Liver (tissue), 9 donors: Measurements from ENCODE around the gene MYO5C. TPM values are rescaled to one million over a fixed set of nuclear protein-coding genes. Genes with fewer than 3 reads are reported as not detected.

ENCODE experiments used
- DNase-seq: peaks from one replicate; pipeline ENCODE4 v3.0.0-alpha.2; 2017; ENCODE audit warnings: low spot score
- H3K27ac ChIP-seq, 2 donors: one replicate each; pipeline ENCODE4 v1.7.0; 2013; ENCODE audit warnings: inconsistent platforms in 2 of 2, low read length in 2 of 2, control low read depth in 1 of 2, low read depth in 1 of 2, mild to moderate bottlenecking in 1 of 2
- H3K27me3 ChIP-seq, 4 donors: one replicate each; pipeline versions ENCODE4 v1.6.1 to v1.7.0; 2013; ENCODE audit warnings: low read length in 3 of 4, inconsistent platforms in 1 of 4, mild to moderate bottlenecking in 1 of 4, moderate library complexity in 1 of 4; ENCODE audit not compliant: control insufficient read depth in 4 of 4, insufficient read depth in 4 of 4
- H3K36me3 ChIP-seq, 4 donors: one replicate each; pipeline versions ENCODE4 v1.6.1 to v1.7.0; 2013; ENCODE audit warnings: low read length in 3 of 4, mild to moderate bottlenecking in 3 of 4, low read depth in 1 of 4, moderate library complexity in 1 of 4; ENCODE audit not compliant: control insufficient read depth in 4 of 4, insufficient read depth in 3 of 4
- H3K4me1 ChIP-seq, 4 donors: one replicate each; pipeline versions ENCODE4 v1.6.1 to v1.7.0; 2013; ENCODE audit warnings: low read length in 3 of 4, mild to moderate bottlenecking in 3 of 4, moderate library complexity in 1 of 4; ENCODE audit not compliant: control insufficient read depth in 4 of 4, insufficient read depth in 4 of 4
- H3K4me3 ChIP-seq, 3 donors: one replicate each; pipeline versions ENCODE4 v1.6.1 to v1.7.0; 2013; ENCODE audit warnings: low read length in 3 of 3, control low read depth in 1 of 3, low read depth in 1 of 3, mild to moderate bottlenecking in 1 of 3
- H3K9ac ChIP-seq, 2 donors: one replicate each; pipeline ENCODE4 v1.7.0; 2013; ENCODE audit warnings: low read length in 2 of 2, mild to moderate bottlenecking in 2 of 2, moderate library complexity in 2 of 2, control low read depth in 1 of 2, low read depth in 1 of 2
- H3K9me3 ChIP-seq, 4 donors: one replicate each; pipeline versions ENCODE4 v1.6.1 to v1.7.0; 2013; ENCODE audit warnings: low read length in 3 of 4; ENCODE audit not compliant: control insufficient read depth in 4 of 4
- ATF3 ChIP-seq: IDR thresholded peaks from 2 replicates; pipeline ENCODE4 v1.6.1; 2016; ENCODE audit warnings: antibody characterized with exemption
- CTCF ChIP-seq: fragments of 150-350 bp; IDR thresholded peaks from 2 replicates; pipeline ENCODE4 v1.5.1; 2017; ENCODE audit warnings: improper control_type of control experiment, low read depth, low read length; ENCODE audit not compliant: missing input control
- EGR1 ChIP-seq, 2 donors: IDR thresholded peaks; 2 replicates each; pipeline ENCODE4 v1.6.1; 2016 to 2018; ENCODE audit warnings: antibody characterized with exemption in 2 of 2, low read depth in 2 of 2
- FOXA1 ChIP-seq: IDR thresholded peaks from 2 replicates; pipeline ENCODE4 v1.6.1; 2016; ENCODE audit warnings: antibody characterized with exemption
- FOXA2 ChIP-seq: IDR thresholded peaks from 2 replicates; pipeline ENCODE4 v1.6.1; 2016; ENCODE audit warnings: antibody characterized with exemption
- HNF4A ChIP-seq, 2 donors: conservative IDR thresholded peaks; 2 replicates each; pipeline ENCODE4 v1.6.1; 2016; ENCODE audit warnings: antibody characterized with exemption in 2 of 2, mild to moderate bottlenecking in 2 of 2
- JUND ChIP-seq, 2 donors: IDR thresholded peaks; 2 replicates each; pipeline ENCODE4 v1.6.1; 2016; ENCODE audit warnings: antibody characterized with exemption in 2 of 2
- MAX ChIP-seq: IDR thresholded peaks from 2 replicates; pipeline ENCODE4 v1.6.1; 2016; ENCODE audit warnings: antibody characterized with exemption
- NR2F2 ChIP-seq: IDR thresholded peaks from 2 replicates; pipeline ENCODE4 v1.6.1; 2016; ENCODE audit warnings: antibody characterized with exemption
- RAD21 ChIP-seq, 2 donors: IDR thresholded peaks; 2 replicates each; pipeline ENCODE4 v1.6.1; 2016; ENCODE audit warnings: antibody characterized with exemption in 2 of 2, mild to moderate bottlenecking in 2 of 2
- REST ChIP-seq: IDR thresholded peaks from 2 replicates; pipeline ENCODE4 v1.6.1; 2016; ENCODE audit warnings: antibody characterized with exemption, mild to moderate bottlenecking
- SP1 ChIP-seq: IDR thresholded peaks from 2 replicates; pipeline ENCODE4 v1.6.1; 2018; ENCODE audit warnings: antibody characterized with exemption, mild to moderate bottlenecking
- TAF1 ChIP-seq: conservative IDR thresholded peaks from 2 replicates; pipeline ENCODE4 v1.6.1; 2016; ENCODE audit warnings: antibody characterized with exemption, mild to moderate bottlenecking
- YY1 ChIP-seq: IDR thresholded peaks from 2 replicates; pipeline ENCODE4 v1.6.1; 2016; ENCODE audit warnings: antibody characterized with exemption, mild to moderate bottlenecking
- ZBTB33 ChIP-seq: IDR thresholded peaks from 2 replicates; pipeline ENCODE4 v1.6.1; 2016; ENCODE audit warnings: antibody characterized with exemption
- WGBS: extraction: QIAGEN DNeasy Blood & Tissue Kit; methylation state at CpG from one replicate; pipeline ENCODE4 v1.1.7; 2013; 5-methylcytosine and 5-hydroxymethylcytosine counted together
- polyA plus RNA-seq, 2 donors: library from polyadenylated mRNA; stranded (reverse) in 1 of 2; unstranded in 1 of 2; fragments of 200-250 nt in 1 of 2; fragments of >200 nt in 1 of 2; fragmentation: Nextera tagmentation in 1 of 2; extraction: Ambion mirVana in 1 of 2; gene quantifications; one replicate each; pipeline versions ENCODE4 v1.2.1 to v1.2.3, GENCODE V29; 2013 to 2015
- total RNA-seq, 2 donors: library from RNA; depleted of rRNA; stranded (reverse); fragments of >200 nt; gene quantifications; one replicate each; pipeline ENCODE4 v1.2.3, GENCODE V29; 2014
- donor health status: healthy.
- donor health status: healthy.
- donor health status: healthy.
- donor health status: healthy.
- donor health status: healthy.

MYO5C gene
- total and polyA plus RNA-seq, 4 donors = 1.9 to 8.6 (median 3.0) TPM

GRCh38 chr15:52309154-52309548 lies 13.5 kb upstream of the MYO5C start:
- DNase-seq = no peak
- no peak overlapping the region for H3K27ac ChIP-seq
- TF ChIP-seq FOXA2 (no peak), NR2F2 (no peak), HNF4A (conservative IDR thresholded peaks at IDR 0.05) (no peak), MAX (no peak), YY1 (no peak), CTCF (no peak), SP1 (no peak), FOXA1 (no peak), JUND (IDR thresholded peaks at IDR 0.05) (no peak), RAD21 (IDR thresholded peaks at IDR 0.05) (no peak), REST (no peak)
- H3K9ac ChIP-seq = no peak overlapping the region
- no peaks in the 10 kb centered on the region for H3K27me3 ChIP-seq
- H3K36me3 ChIP-seq = no peaks in the 10 kb centered on the region
- 92% methylated on average over 6 of the region's 6 CpGs for WGBS
- H3K4me3 ChIP-seq = no peak overlapping the region
- no peaks in the 10 kb centered on the region for H3K9me3 ChIP-seq
- H3K4me1 ChIP-seq = no peaks in the 10 kb centered on the region

GRCh38 chr15:52308446-52309153 lies 13.0 kb upstream of the MYO5C start:
- 84% methylated on average over 8 of the region's 8 CpGs for whole genome bisulfite sequencing
- Histone ChIP-seq H3K4me3 (no peak overlapping the region), H3K36me3 (no peaks in the 10 kb centered on the region), H3K27ac (no peak overlapping the region), H3K9ac (no peak overlapping the region), H3K4me1 (no peaks in the 10 kb centered on the region), H3K9me3 (no peaks in the 10 kb centered on the region), H3K27me3 (no peaks in the 10 kb centered on the region)
- TF ChIP-seq TAF1 (no peak), NR2F2 (no peak), ZBTB33 (no peak), EGR1 (IDR thresholded peaks at IDR 0.05; ENCODE audit: low read depth in 2 of 2) (no peak), HNF4A (conservative IDR thresholded peaks at IDR 0.05) (no peak), MAX (no peak), JUND (IDR thresholded peaks at IDR 0.05) (no peak), ATF3 (no peak), FOXA2 (no peak), SP1 (no peak), REST (no peak)
- DNase-seq = no peak
